ENCODE results near the gene GRIK3. TPM values are rescaled to one million over a fixed set of nuclear protein-coding genes. Genes with fewer than 3 reads are reported as not detected.

Gene GRIK3
- total and polyA plus RNA-seq, 4 donors, result 0.03 to 0.08 (median 0.05) TPM; not detected in 1

- H3K27ac ChIP-seq (ENCODE audit: low read depth in 1 of 2, low read length in 2 of 2), result no peak overlapping the region
- WGBS, result 14% methylated on average over 4 of the region's 4 CpGs
- no peaks in the 10 kb centered on the region for H3K4me1 ChIP-seq (ENCODE audit: control insufficient read depth in 4 of 4, insufficient read depth in 4 of 4, low read length in 3 of 4)
- H3K27me3 ChIP-seq (ENCODE audit: control insufficient read depth in 4 of 4, insufficient read depth in 4 of 4, low read length in 3 of 4), result peaks cover 0 to 6% (median 0%) of the 10 kb centered on the region in 4 donors
- TF ChIP-seq FOXA1 (IDR thresholded peaks at IDR 0.05), result no peak
- TF ChIP-seq EGR1 (IDR thresholded peaks at IDR 0.05; ENCODE audit: low read depth in 2 of 2), result no peak
- no peak for TF ChIP-seq ATF3 (IDR thresholded peaks at IDR 0.05)
- no peak for TF ChIP-seq CTCF (IDR thresholded peaks at IDR 0.05; ENCODE audit: low read depth, low read length, missing input control)
- TF ChIP-seq HNF4A (conservative IDR thresholded peaks at IDR 0.05), result no peak
- no peak for TF ChIP-seq YY1 (IDR thresholded peaks at IDR 0.05)
- TF ChIP-seq RXRA (IDR thresholded peaks at IDR 0.05), result no peak
- TF ChIP-seq NR2F2 (IDR thresholded peaks at IDR 0.05), result no peak
- TF ChIP-seq ZBTB33 (IDR thresholded peaks at IDR 0.05), result no peak
- no peak for TF ChIP-seq HNF4G (IDR thresholded peaks at IDR 0.05)
- no peak for TF ChIP-seq REST (IDR thresholded peaks at IDR 0.05)
- TF ChIP-seq RAD21 (IDR thresholded peaks at IDR 0.05), result no peak
- TF ChIP-seq FOXA2 (IDR thresholded peaks at IDR 0.05), result no peak
- TF ChIP-seq TAF1 (conservative IDR thresholded peaks at IDR 0.05), result no peak
- TF ChIP-seq JUND (IDR thresholded peaks at IDR 0.05), result no peak
- no peak for TF ChIP-seq GABPA (IDR thresholded peaks at IDR 0.05 in 1 of 2, conservative IDR thresholded peaks at IDR 0.05 in 1 of 2)
- TF ChIP-seq SP1 (IDR thresholded peaks at IDR 0.05), result no peak
- no peak for TF ChIP-seq MAX (IDR thresholded peaks at IDR 0.05)
- no peaks in the 10 kb centered on the region for H3K36me3 ChIP-seq (ENCODE audit: control insufficient read depth in 4 of 4, insufficient read depth in 3 of 4, low read depth in 1 of 4, low read length in 3 of 4)
- DNase-seq (ENCODE audit: low spot score), result peak; percentile 13
- H3K9ac ChIP-seq (ENCODE audit: low read depth in 1 of 2, low read length in 2 of 2), result no peak overlapping the region
- H3K9me3 ChIP-seq (ENCODE audit: control insufficient read depth in 4 of 4, low read length in 3 of 4), result no peaks in the 10 kb centered on the region
- no peak overlapping the region for H3K4me3 ChIP-seq (ENCODE audit: low read depth in 1 of 3, low read length in 3 of 3)
Measured at GRCh38 chr1:36913484-36914060, 120.7 kb downstream of the GRIK3 start.

All from liver (tissue), 9 donors.